Stimulated activated CD4-positive, alpha-beta T cell treated with anti-CD3 and anti-CD28 coated beads, Interleukin-2, amount 100 ng/mL, for 48 hours (primary cell): Measurements from ENCODE around the gene C5.

Experiments used
- DNase-seq, 2 donors: peaks; one replicate each; pipeline ENCODE4 v3.0.0-alpha.2; 2020

Gene C5

DNA sequence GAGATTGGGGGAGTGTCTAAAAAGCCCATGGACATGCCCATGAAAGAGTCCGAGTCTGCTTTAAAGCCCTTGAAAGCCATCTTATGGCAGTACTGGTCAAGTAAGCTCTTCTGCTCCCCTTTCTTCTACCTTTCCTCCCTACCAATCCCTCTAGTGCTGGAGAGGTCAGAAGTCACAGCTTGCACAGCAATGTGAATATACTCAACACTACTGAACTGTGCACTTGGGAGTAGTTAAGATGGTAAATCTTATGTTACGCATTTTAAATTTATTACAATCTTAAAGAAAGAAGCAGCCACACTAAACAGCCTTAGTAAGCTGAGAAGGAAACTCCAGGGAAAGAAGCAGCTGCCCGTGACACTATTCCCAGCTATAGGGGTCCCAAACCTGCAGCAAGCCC lies 111.2 kb downstream of the C5 start:
- no peak for DNase-seq

DNA sequence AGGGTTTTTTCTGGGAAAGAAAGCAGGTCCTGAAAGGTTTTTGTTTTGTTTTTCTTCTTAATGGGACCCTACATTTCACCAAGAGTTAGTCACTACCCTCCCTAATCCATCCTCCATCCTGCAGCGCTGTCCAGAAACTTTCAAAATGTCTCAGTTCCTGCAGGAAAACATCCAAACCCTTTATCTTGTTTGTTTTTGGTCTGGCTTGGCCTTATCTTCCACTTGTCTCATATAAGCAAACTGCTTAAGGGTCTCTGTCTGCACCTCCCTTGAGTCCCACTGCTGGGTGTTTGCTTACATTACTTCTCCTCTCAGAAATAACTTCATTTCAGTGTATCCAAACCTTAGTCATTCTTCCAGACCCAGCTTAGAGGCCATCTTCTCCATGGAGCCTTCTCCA lies 112.5 kb downstream of the C5 start:
- no peak for DNase-seq

DNA sequence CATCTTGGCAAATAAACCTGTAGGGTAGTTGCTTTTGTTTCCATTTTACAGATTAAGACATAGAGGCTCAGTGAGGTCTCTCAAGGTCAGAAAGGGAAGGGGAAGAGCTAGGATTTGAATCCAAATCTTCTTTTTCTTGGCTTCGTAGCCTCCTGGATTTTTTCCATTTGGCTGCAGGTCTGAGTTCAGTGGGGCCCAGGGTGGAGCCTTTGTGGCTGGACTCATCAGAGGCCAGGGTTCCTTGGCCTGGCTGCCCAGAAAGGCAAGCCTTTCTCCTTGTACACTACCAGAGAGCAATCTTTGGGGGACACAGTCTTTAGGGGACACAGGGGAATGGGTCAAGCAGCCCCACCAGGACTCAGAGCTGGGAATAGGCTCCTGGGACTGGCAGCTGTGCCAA lies 112.9 kb downstream of the C5 start:
- no peak for DNase-seq

DNA sequence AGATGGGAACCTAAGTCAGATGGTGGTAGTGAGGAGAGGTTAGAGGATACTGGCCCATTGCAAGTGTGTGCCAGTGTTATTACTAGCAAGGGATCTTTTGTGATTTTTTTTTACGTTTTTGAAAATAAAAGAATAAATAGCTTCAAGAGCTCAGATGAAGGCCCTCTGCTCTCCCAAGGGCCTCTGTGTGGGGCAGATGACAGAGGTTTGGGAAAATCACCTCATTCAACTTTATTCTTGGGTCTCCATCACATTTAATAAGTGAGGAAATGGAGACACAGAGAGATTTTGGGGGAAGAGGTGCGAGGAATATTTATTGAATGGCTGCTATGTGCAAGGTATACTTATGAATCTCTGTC lies 113.3 kb downstream of the C5 start:
- DNase-seq: no peak

DNA sequence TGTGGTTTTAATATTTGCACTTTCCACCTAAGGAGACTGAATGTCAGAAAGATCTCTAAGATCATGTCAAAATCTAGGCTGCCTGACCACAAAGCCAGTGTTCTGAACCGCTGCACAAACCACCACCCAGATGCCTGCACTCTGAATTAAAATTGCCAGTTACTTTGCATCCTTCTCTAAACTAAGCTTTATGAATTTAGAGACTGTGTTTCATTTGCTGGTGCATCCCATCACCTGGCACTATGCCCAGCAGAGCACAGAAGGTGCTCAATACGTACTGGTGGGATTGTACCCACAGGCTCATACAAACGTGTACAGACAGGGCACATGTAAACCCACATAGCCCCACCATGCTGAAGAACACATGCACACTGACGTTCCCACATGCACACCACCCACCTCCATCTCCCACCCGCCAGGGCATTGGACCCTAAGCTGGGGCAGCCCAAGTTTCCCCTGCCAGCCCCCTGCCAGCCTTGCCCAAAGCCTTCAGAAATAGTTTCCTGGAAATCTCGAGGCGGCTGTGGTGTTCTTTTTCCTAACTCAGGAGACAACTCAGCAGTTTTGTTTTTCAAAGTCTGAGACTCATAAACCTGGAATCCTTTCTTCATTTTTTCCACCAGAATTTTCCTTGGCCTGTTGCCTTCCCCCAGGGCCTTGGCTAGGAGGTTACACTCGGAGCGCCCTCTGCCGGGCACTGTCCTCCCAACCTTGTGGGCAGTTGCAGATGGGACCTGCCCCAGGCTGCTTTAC lies 113.9 kb downstream of the C5 start:
- DNase-seq: peak; percentile 93 to 96

DNA sequence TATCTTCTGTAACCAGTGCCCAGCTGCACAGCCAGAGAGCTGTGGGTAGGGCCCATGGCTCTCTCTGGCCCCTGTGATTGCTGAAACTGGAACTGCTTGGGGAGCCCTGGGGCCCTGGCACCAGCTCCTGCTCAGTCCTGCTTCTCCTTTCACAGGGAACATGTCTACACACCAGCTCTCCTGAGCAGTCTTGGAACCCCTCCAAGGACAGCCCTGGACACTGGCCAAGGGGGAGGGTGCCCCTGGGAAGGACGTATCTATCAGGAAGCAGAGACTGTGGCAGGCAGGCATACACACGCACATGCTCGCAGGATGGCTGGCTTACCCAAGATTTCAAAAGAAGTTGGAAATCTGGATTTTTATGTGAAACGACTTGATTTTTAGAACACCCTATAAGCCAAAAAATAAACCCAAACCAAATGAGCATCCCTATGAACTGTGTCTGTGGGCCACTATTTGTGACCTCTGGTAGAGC lies 114.7 kb downstream of the C5 start:
- DNase-seq: no peak

DNA sequence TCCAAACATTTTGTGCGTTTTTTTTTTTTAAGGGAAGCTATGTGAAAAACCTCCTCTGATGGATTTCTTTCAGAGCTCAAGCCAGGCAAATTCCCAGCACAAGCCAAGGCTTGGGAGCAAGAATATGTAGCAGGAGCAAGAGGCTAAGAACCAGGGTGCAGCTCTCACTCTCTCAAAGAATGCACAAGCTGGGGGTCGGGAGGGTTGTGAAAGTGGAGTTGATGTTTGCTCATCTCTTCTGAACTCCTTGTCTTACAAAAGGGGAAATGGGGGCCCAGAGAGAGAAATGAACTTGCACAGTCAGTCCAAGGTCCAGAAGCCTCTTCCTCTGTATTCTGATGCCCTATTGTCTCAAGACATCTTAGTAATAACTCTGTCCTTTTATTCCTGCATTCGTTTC lies 115.8 kb downstream of the C5 start:
- DNase-seq: no peak

DNA sequence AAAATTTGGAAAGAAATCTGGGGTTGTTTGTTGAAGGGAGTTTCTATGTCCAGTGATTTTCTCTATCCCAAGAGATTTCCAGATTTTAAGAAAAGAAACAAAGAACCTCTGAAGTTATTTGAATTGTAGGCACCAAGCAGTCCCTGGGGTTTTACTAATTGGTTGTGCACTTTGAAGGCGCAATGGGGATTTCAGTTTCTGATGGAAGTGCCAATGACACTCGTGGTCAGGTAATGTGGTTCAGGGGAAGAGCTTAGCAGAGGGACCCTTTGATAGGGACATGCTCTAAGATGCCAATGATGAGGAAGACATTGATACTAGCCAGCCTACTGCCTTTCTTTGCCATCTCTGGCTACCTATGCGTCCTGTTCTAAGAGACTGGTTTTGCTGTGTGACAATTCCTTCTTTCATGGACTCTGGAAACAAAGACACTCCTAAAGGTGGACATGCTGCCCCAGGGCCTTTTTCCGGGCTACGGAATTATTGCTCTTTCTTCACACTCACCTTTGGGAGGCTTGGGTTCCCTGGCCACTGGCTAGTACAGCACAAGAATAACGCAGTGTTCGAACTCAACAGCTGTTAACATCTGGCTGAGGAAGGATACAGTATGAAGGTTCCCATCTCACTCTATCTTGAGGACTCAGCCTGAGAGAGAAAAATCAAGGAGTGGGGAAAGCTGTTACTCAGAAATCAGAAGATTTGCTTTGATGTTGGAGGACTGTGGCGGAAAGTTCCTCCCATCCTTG lies 116.6 kb downstream of the C5 start:
- DNase-seq: no peak

DNA sequence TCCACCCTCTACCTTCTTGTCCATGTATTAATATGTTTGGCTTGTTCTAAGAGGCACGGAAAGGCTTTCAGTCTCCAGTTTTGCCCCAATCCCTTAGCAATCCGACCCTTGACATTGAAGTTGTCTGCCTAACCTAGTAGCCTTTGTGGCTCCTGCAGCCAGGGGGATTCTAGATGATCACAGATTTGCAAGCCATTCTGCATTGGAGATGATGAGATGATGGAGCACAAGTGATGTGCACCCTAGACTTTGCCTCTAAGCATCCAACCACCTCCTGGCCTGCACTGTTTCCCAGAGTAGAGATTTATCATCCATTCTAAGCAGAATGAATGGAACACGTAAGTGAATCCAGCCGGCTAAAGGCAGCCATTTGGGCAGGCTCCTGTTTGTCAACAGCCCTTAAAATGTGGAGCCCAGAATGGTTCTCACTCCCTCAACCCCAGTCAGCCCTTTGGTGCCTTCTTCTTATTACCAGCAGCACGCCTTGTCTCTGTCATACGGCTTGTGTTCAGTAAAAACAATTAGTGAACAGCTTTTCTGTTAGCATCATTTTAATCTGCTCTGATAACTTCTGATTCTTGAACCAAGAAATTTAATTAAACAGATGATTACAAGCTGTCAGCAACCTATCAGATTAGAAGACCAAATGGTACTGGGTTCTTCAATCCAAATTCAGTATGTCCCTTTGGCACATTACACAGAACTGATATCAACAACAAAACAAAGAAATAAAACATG lies 117.8 kb downstream of the C5 start:
- DNase-seq: no peak

DNA sequence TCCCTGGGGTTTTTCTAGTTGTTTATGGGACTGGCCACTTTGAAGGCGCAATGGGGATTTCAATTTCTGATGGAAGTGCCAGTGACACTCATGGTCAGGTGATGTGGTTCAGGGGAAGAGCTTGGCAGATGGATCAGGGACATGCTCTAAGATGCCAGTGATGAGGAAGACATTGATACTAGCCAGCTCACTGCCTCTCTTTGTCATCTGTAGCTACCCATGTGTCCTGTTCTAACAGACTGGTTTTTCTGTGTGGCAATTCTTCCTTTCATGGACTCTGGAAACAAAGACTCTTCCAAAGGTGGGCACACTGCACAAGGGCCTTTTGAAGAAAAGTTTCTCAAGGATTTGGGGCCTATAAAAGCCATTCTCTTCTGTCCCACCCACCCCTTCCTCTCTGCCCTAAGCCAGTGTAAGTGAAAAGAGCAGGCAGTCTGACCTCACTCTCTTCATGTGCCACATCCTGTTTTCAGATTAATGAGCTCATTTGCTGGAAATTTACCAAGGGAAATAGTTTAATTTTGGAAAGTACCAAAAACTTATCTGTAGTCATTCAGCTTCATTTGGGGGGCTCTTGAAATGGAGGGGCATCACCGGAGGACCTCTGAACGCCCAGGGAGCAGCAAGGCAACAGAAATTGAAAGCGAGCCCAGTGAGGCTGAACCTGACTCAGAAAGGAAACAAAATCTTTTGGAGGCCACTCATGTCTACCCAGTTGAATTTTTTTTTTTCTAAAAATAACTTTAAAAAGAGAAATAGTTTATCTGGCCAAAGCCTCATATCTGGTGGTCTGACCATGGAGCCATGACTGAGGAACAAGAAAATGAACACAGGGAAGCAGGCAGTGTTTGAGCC lies 118.6 kb downstream of the C5 start:
- DNase-seq: no peak

DNA sequence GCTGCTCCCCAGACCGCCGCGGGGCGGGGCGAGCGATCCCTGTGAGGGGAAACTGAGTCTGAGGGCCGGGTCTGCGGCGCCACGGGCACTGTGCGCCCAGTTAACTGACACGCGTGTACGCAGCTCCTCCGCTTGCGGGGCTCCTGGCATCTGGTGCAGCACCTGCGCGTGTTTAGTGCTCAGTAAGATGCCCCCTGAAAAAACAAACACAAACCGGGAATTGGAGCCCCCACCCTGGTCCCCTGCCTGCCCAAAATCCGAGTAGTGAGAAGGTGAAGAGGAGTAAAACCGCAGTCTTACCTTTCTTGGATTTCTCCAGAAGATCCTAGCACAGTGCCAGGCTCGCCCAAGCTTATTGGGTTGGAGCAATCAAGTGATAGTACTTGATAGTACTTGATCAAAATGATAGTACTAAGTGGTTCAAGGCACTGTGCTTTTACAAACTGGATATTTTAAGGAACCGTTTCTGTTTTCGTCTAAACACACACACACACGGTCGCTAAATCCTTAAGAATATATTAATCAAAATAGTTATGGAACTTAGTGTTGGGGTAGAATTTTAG lies 120.8 kb downstream of the C5 start:
- no peak for DNase-seq

DNA sequence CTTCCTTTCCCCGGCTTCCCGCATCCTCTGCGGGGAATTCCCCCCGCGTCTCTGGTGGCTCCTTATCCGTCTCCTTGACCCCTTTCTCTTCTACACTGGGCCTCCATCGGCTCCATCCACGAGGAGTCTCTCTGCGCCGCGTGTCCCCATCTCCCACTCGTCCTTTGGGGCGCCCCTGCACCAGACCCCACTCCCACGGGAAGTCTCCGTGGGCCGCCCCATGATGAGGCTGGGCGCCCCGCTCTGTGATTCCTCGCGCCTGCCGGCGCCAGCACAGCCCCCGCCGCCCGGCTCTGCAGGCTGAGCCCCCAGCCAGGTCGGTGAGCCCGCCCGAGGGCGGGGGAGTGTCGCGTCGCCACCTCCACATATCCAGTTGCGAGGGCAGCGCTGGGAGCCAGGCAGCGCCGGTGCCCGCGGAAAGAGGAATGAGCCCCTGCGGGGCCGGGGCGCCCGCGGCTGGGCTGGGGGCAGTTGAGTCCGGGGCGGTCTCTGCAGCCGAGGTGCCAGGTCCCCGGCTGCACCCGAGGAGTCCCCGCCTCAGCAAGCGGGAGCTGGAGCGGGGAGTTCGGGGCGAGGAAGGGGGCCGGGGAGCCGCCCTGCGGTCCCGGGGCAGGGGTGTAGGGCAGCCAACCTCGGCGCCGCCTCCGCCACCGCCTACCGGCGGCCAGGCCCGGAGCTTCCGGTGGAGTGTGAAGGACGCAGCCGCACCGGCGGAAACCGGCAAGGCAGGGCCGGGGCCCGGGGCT lies 121.4 kb downstream of the C5 start:
- peak; percentile 60 to 62 for DNase-seq

DNA sequence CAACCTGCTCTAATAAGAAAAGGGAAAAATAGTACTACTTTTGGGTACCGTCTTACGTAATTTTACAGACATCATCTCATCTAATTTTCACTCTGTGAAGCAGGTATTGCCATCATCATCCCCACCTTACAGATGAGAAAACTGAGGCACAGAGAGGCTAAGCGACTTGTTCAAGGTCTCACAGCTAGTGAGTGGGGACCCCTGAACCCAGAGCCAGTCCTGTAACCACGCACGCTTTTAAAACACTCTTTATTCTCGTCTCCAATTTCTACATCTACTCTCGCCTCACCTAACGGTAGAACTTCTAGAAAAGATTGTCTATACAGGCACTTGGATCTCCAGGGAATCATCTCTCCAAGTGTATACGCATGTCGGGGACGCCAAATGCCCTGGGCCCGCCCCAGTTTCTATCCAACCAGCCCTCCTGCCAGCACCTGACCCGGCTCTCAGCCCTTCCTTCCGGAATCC lies 122.0 kb downstream of the C5 start:
- DNase-seq: no peak

DNA sequence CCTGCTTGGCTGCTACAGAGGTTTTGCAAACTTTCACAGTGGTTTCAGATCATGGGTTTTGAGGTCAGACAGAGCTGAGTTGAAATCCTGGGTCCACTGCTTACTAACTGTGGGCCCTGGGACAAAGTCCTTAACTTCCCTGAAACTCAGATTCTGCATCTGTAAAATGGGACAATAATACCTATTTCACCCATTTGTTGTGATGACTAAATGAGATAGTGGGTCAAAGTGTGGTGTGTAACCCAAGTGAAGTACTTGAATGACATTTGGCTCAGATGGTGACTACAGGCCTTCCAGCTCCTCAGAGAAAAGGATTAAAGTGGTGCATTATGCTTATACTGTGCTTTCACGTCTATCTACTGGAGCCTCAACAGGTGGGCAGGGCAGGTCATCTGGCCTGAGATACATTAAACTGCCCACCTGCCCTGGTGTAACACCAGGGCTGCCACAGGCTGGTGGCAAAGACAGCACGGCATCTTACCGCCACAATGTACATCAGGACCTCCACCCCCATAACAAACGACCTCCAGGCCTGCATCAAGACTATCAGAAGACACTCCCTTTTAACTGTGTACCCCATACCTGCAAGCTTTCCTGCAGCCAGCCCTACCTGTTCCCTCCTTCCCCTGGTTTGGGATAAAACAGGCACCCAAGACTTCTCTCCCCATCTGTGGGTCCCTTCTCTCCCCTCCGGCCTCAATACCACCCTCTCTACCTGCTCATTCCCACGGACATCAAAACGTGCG lies 122.6 kb downstream of the C5 start:
- DNase-seq: no peak

DNA sequence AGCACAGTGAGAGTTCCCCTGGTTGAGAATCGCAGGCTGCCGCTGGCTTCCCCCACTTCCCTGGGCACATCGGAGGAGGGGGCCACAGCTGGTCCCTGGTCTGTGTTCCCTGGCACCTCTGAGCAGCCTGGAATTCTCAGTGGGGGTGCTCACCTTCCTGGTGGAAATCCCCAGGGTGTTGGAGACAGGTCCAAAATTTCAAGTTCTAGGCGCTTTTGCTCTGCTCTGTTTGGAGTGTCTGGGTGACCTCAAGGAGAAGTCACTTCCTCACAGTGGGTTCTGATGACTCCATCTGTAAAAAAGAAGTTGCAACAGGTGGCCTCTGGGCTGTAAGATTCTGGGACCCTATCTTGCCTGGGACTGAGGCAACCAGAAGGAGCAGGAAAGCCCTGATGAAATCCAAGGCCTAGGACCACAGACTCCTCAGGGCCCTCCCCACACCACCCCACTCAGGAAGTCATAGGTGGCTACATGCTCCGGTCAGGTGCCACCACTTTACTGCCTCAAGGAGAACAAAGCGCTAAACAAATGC lies 123.6 kb downstream of the C5 start, which contains the start of gene TRAF1:
Gene TRAF1, minus strand, starts transcription at position 400 of the 532 bp plus-strand sequence. CDS start 721 bp downstream, outside the sequence.
- no peak for DNase-seq

DNA sequence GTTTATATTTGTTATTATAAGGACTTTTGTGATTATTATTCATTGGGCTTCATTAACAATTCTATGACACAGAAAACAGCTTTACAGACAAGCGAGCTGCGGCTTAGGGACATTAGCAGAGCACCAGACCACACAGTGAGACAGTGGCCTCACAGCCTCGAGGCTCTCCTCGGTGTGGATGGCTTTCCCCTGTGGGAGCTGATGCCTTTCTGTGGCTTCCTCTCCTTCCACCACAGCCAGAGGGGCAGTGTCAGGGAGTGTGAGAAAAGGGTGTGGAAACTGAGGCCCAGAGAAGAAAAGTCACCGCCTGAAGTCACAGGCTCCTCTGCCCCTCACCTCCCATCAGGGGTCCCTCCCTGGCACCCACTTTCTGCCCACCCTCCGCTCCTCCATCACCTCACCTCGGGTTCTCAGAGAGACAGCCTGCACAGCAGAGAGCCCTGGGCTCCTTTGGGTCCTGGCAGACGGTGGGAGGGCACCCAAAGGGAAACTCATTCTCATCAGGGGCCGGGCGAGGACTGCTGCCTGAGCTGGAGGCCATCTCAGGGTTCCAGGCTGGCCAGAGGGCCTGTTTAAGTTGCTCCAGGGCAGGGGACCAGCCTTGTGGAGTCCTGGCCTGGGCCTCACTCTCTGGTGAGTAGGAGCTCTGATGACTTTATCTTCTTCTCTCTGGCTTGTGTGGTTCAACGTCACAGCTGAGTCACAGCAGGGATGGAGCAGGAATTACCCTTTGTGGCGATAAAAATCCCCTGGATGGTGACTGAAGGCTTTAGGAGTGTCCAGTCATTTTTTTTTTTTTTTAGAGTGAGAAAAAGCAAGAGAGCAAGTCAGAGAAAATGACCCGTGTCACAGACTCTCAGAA lies 124.3 kb downstream of the C5 start:
- peak; percentile 69 to 80 for DNase-seq

DNA sequence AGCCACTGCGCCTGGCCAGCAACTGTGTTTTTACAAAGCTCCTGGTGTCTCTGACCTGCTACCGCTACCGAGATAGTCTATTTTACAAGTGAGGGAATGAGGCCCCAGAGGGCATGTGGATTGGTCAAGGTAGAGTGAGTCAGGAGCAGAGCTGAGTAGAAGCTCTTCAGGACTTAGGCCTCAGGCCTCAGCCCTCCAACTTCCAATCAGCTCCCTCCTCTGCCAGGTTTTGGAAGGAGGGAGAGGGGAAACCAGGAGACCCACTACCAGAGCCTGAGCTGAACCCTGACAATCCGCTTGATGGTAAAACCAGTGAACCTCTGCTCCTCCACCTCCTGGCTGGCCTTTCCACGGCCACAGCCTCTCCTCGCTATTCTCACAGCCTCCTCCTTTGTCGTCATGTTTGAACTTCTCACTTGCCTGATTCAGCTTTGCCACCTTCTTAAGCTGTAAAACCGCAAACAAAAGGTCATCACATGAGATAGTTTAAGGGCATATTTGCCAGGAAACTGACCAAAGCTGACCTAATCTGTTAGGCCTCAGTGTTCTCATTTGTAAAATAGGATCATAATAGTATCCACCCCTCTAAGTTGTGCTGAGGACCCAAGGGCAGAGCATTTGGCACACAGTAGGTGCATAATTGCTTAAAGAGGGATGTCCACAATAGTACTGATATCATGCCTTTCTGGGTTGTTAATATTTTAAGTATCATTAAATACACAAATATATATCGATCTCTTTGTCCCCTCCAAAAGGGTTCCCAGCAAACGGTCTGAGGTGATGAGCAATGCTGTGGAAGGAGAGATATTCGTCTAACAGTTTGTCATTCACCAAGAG lies 125.2 kb downstream of the C5 start:
- no peak for DNase-seq

DNA sequence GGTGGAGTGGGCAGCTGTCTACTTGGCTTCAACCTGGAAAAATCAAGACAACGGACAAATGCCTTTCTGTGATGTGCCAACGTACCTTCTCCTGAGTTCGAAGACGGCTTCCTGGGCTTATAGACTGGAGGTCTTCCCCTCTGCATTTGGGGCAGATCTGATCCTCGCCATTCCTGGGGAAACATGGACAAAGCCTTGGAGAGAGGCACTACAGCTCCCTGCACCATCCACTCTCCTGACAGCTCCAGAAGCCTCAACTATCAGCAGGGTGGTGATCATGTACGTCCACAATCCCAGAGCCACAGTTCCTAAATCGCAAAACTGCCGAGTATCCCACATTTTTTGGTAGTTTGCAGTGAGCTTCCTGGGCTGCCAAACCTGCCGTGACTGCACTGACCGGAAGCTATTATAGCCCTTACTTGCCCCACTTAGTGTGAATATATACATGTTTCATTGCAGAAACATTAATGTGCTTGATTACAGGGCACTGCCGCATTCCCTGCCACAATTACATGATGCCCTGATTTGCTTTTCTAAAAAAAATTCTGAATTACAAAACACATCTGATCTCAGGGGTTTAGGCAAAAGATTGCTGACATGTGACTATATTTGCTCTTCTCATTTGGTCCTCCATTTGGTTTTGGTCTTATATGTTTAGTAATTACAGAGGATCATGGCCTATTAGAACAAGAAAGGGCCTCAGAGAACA lies 126.3 kb downstream of the C5 start:
- no peak for DNase-seq
